ENCODE measurements around the gene ESRRA.

DNA sequence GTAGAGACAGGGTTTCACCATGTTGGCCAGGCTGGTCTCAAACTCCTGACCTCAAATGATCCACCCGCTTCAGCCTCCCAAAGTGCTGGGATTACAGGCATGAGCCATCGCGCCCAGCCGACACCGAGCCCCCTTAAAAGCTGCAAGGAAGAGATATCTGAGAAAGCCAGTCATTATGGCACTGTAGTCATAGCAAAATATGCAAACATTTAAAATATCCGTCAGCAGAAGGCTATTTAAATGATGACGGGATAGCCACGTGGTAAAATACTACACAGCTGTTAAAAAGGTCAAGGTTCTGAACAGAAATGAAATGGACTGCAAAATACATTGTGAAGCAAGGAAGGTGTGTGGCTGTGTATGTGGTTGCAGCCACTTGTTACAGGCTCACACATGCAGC is 28.2 kb downstream of the ESRRA start:
- no peak for TF ChIP-seq CTCF (IDR thresholded peaks at IDR 0.05 in 4 of 5, conservative IDR thresholded peaks at IDR 0.05 in 1 of 5)
- no peak for TF ChIP-seq POLR2A (IDR thresholded peaks at IDR 0.05)

All from gastrocnemius medialis (tissue), 4 donors.